Esophagus squamous epithelium (tissue), 5 donors: ENCODE data around the gene MTIF2. TPM values are rescaled to one million over a fixed set of nuclear protein-coding genes. Genes with fewer than 3 reads are reported as not detected.
"Not testable (repeated sequence)": the region's sequence is repeated elsewhere in the genome, so short reads cannot be mapped to it uniquely, and the experiment has no call there.

Experiments
- DNase-seq: peaks from one replicate; lab custom pipeline; 2025; lab: John Stamatoyannopoulos, UW
- H3K27ac ChIP-seq, 4 donors: fragments of 200-600 bp; sonication (generic); one replicate each; pipeline ENCODE4 v1.5.1; 2016 to 2019; ENCODE audit warnings: mild to moderate bottlenecking in 1 of 4
- H3K27me3 ChIP-seq, 4 donors: fragments of 200-600 bp; sonication (generic); 1 replicate in 3 of 4; 2 replicates in 1 of 4; pipeline versions ENCODE4 v1.5.1 to v1.6.0; 2017 to 2021; ENCODE audit warnings: antibody characterized with exemption in 1 of 4
- H3K36me3 ChIP-seq, 3 donors: fragments of 200-600 bp; sonication (generic); one replicate each; pipeline ENCODE4 v1.5.1; 2016 to 2019
- H3K4me1 ChIP-seq, 3 donors: fragments of 200-600 bp; sonication (generic); one replicate each; pipeline ENCODE4 v1.5.1; 2017 to 2019
- H3K4me3 ChIP-seq, 4 donors: fragments of 200-600 bp; sonication (generic); 1 replicate in 3 of 4; 2 replicates in 1 of 4; pipeline ENCODE4 v1.5.1; 2016 to 2019; ENCODE audit warnings: mild to moderate bottlenecking in 2 of 4, moderate library complexity in 1 of 4
- H3K9me3 ChIP-seq, 3 donors: fragments of 200-600 bp; sonication (generic); one replicate each; pipeline ENCODE4 v1.5.1; 2016 to 2019
- CTCF ChIP-seq, 6 experiments: fragments of 450-650 bp in 4 of 6; fragments of 200-600 bp in 2 of 6; sonication (generic) in 2 of 6; IDR thresholded peaks; one replicate each; pipeline ENCODE4 v1.5.1; 2016 to 2019; ENCODE audit warnings: antibody characterized with exemption in 6 of 6, mild to moderate bottlenecking in 4 of 6, moderate library complexity in 4 of 6
- POLR2A ChIP-seq, 4 donors: fragments of 450-650 bp; IDR thresholded peaks; one replicate each; pipeline ENCODE4 v1.6.1; 2017; ENCODE audit warnings: antibody characterized with exemption in 4 of 4, mild to moderate bottlenecking in 4 of 4, moderate library complexity in 3 of 4
- WGBS, 2 donors: methylation state at CpG; one replicate each; pipeline ENCODE4 v1.1.5; 2018; 5-methylcytosine and 5-hydroxymethylcytosine counted together
- intact Hi-C: fragments of 100-400 bp; cut with DNase I; formaldehyde crosslinking; loops from one replicate; pipeline ENCODE4 v1.15.0; 2022
- total RNA-seq, 4 donors: library from RNA; depleted of rRNA; stranded (reverse); fragments of >200 nt; gene quantifications; one replicate each; pipeline ENCODE4 v1.1.0, GENCODE V29; 2016
- donor health status: DM: yes; HTN: yes; CAD: no.

MTIF2 gene
- total RNA-seq, 4 donors from 2014 or later = 13.8 to 28.9 (median 24.4) TPM

- 93% methylated on average over 2 of the region's 2 CpGs for WGBS, 2 donors
- TF ChIP-seq POLR2A (IDR thresholded peaks at IDR 0.05) (no peak), CTCF (IDR thresholded peaks at IDR 0.05) (no peak)
- no peak overlapping the region for H3K27ac ChIP-seq
- H3K27me3 ChIP-seq = no peaks in the 10 kb centered on the region
- H3K36me3 ChIP-seq = peaks cover 0 to 8% (median 0%) of the 10 kb centered on the region in 3 donors
- DNase-seq = no peak
- no peaks in the 10 kb centered on the region for H3K9me3 ChIP-seq
- H3K4me1 ChIP-seq = peaks cover 9 to 41% (median 16%) of the 10 kb centered on the region in 3 donors
- no peak overlapping the region for H3K4me3 ChIP-seq
- intact Hi-C loops = no loop called here
These were observed 39.8 kb downstream of the MTIF2 start for GRCh38 chr2:55229221-55229620.

- TF ChIP-seq POLR2A (IDR thresholded peaks at IDR 0.05) (no peak), CTCF (IDR thresholded peaks at IDR 0.05) (no peak)
- Histone ChIP-seq H3K27me3 (no peaks in the 10 kb centered on the region), H3K4me3 (no peak overlapping the region), H3K9me3 (no peaks in the 10 kb centered on the region), H3K4me1 (peaks cover 0 to 31% (median 6%) of the 10 kb centered on the region in 3 donors), H3K36me3 (no peaks in the 10 kb centered on the region), H3K27ac (peak overlapping the region in 2 of 4 donors; percentile 54 to 60)
- intact Hi-C loops = no loop called here
- DNase-seq = no peak
These were observed 40.8 kb downstream of the MTIF2 start for GRCh38 chr2:55228226-55228563.

GRCh38 chr2:55227437-55228225 lies 41.4 kb downstream of the MTIF2 start:
- H3K9me3 ChIP-seq, H3K36me3 ChIP-seq, H3K27me3 ChIP-seq, intact Hi-C loops, H3K4me3 ChIP-seq, DNase-seq: not testable (repeated sequence)
- WGBS, 2 donors = 73 to 80% methylated on average over 7 of the region's 7 CpGs
- Histone ChIP-seq H3K4me1 (peaks cover 0 to 37% (median 10%) of the 10 kb centered on the region in 3 donors), H3K27ac (peak overlapping the region in 2 of 4 donors; percentile 7 to 60)

GRCh38 chr2:55225481-55226020 lies 43.5 kb downstream of the MTIF2 start:
- no peak for DNase-seq
- intact Hi-C loops = no loop called here
- no peaks in the 10 kb centered on the region for H3K27me3 ChIP-seq
- H3K9me3 ChIP-seq = no peaks in the 10 kb centered on the region
- H3K4me1 ChIP-seq = peaks cover 0 to 28% (median 6%) of the 10 kb centered on the region in 3 donors
- no peaks in the 10 kb centered on the region for H3K36me3 ChIP-seq
- H3K4me3 ChIP-seq = no peak overlapping the region
- TF ChIP-seq POLR2A (IDR thresholded peaks at IDR 0.05) (no peak), CTCF (IDR thresholded peaks at IDR 0.05) (no peak)
- no peak overlapping the region for H3K27ac ChIP-seq
- 87 to 95% methylated on average over 16 to 19 of the region's 19 CpGs for WGBS, 2 donors

- Histone ChIP-seq H3K27me3 (no peaks in the 10 kb centered on the region), H3K4me1 (peaks cover 0 to 27% (median 6%) of the 10 kb centered on the region in 3 donors), H3K36me3 (no peaks in the 10 kb centered on the region), H3K9me3 (no peaks in the 10 kb centered on the region), H3K4me3 (no peak overlapping the region), H3K27ac (peak overlapping the region in 1 of 4 donors; percentile 96)
- TF ChIP-seq POLR2A (IDR thresholded peaks at IDR 0.05) (no peak), CTCF (IDR thresholded peaks at IDR 0.05) (no peak)
- intact Hi-C loops = no loop called here
- WGBS, 2 donors = 68 to 79% methylated on average over 8 to 18 of the region's 19 CpGs
- DNase-seq = no peak
These were observed 44.2 kb downstream of the MTIF2 start for GRCh38 chr2:55224761-55225261.
